Measurements from ENCODE around the gene CA10.

The CA10 gene

GRCh38 chr17:51801626-51802025 lies 356.9 kb downstream of the CA10 start:
- TF ChIP-seq FOXP2 (optimal IDR thresholded peaks at IDR 0.05; ENCODE audit: borderline replicate concordance, extremely low read depth, extremely low read length, insufficient read depth), result no peak
- no peak for TF ChIP-seq POLR2AphosphoS5 (IDR thresholded peaks at IDR 0.05; ENCODE audit: low read depth, low read length)
- TF ChIP-seq REST (IDR thresholded peaks at IDR 0.05; ENCODE audit: insufficient read depth in 1 of 2, low read depth in 2 of 2, low read length in 2 of 2), result no peak
- TF ChIP-seq SIN3A (IDR thresholded peaks at IDR 0.05; ENCODE audit: borderline replicate concordance, insufficient read depth, low read length), result no peak
- TF ChIP-seq TAF1 (IDR thresholded peaks at IDR 0.05; ENCODE audit: borderline replicate concordance, insufficient read depth, low read length), result no peak

- TF ChIP-seq SIN3A (IDR thresholded peaks at IDR 0.05; ENCODE audit: borderline replicate concordance, insufficient read depth, low read length), result no peak
- TF ChIP-seq TAF1 (IDR thresholded peaks at IDR 0.05; ENCODE audit: borderline replicate concordance, insufficient read depth, low read length), result no peak
- no peak for TF ChIP-seq FOXP2 (optimal IDR thresholded peaks at IDR 0.05; ENCODE audit: borderline replicate concordance, extremely low read depth, extremely low read length, insufficient read depth)
- TF ChIP-seq POLR2AphosphoS5 (IDR thresholded peaks at IDR 0.05; ENCODE audit: low read depth, low read length), result no peak
- no peak for TF ChIP-seq REST (IDR thresholded peaks at IDR 0.05; ENCODE audit: insufficient read depth in 1 of 2, low read depth in 2 of 2, low read length in 2 of 2)
These were observed 358.5 kb downstream of the CA10 start for GRCh38 chr17:51799981-51800380.

GRCh38 chr17:51799240-51799639 lies 359.3 kb downstream of the CA10 start:
- TF ChIP-seq FOXP2 (optimal IDR thresholded peaks at IDR 0.05; ENCODE audit: borderline replicate concordance, extremely low read depth, extremely low read length, insufficient read depth) (no peak), SIN3A (IDR thresholded peaks at IDR 0.05; ENCODE audit: borderline replicate concordance, insufficient read depth, low read length) (no peak), REST (IDR thresholded peaks at IDR 0.05; ENCODE audit: insufficient read depth in 1 of 2, low read depth in 2 of 2, low read length in 2 of 2) (no peak), POLR2AphosphoS5 (IDR thresholded peaks at IDR 0.05; ENCODE audit: low read depth, low read length) (no peak), TAF1 (IDR thresholded peaks at IDR 0.05; ENCODE audit: borderline replicate concordance, insufficient read depth, low read length) (no peak)

DNA sequence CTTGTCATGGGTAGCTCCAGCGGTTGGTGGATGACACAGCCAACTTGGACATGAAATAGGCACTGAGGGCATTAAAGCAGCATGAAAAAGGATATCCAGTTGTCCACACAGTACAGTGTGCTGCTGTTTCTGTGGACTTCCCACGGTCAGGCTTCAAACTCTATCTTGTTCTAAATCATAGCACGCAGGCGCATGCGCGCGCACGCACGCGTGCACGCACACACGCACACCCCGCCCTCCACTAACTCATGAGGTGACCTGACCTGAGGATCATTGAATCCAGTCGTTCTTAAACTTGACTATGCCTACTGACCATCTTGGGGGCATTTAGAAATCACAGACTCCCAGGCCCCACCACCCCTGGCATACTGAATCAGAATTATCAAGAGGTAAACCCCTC lies 361.4 kb downstream of the CA10 start:
- no peak for TF ChIP-seq FOXP2 (optimal IDR thresholded peaks at IDR 0.05; ENCODE audit: borderline replicate concordance, extremely low read depth, extremely low read length, insufficient read depth)
- TF ChIP-seq TAF1 (IDR thresholded peaks at IDR 0.05; ENCODE audit: borderline replicate concordance, insufficient read depth, low read length), result no peak
- no peak for TF ChIP-seq POLR2AphosphoS5 (IDR thresholded peaks at IDR 0.05; ENCODE audit: low read depth, low read length)
- TF ChIP-seq REST (IDR thresholded peaks at IDR 0.05; ENCODE audit: insufficient read depth in 1 of 2, low read depth in 2 of 2, low read length in 2 of 2), result no peak
- no peak for TF ChIP-seq SIN3A (IDR thresholded peaks at IDR 0.05; ENCODE audit: borderline replicate concordance, insufficient read depth, low read length)

- TF ChIP-seq TAF1 (IDR thresholded peaks at IDR 0.05; ENCODE audit: borderline replicate concordance, insufficient read depth, low read length) (no peak), FOXP2 (optimal IDR thresholded peaks at IDR 0.05; ENCODE audit: borderline replicate concordance, extremely low read depth, extremely low read length, insufficient read depth) (no peak), REST (IDR thresholded peaks at IDR 0.05; ENCODE audit: insufficient read depth in 1 of 2, low read depth in 2 of 2, low read length in 2 of 2) (no peak), POLR2AphosphoS5 (IDR thresholded peaks at IDR 0.05; ENCODE audit: low read depth, low read length) (no peak), SIN3A (IDR thresholded peaks at IDR 0.05; ENCODE audit: borderline replicate concordance, insufficient read depth, low read length) (no peak)
These were observed 362.5 kb downstream of the CA10 start for GRCh38 chr17:51796026-51796425.

Measured in PFSK-1 (cell line).